H9 (cell line): ENCODE measurements around the gene CLIP1. TPM values are rescaled to one million over a fixed set of nuclear protein-coding genes. Genes with fewer than 3 reads are reported as not detected.

Experiments
- DNase-seq: peaks from one replicate; pipeline ENCODE4 v3.0.0-alpha.2; 2017
- H2AFZ ChIP-seq: one replicate; pipeline ENCODE4 v1.6.1; 2013; ENCODE audit warnings: mild to moderate bottlenecking, low read length, control low read depth, moderate library complexity
- H2AK5ac ChIP-seq: 2 replicates; pipeline ENCODE4 v1.6.1; 2013; ENCODE audit warnings: low read length, control low read depth, mixed read lengths; ENCODE audit not compliant: insufficient read length
- H2BK120ac ChIP-seq: one replicate; pipeline ENCODE4 v1.6.1; 2013; ENCODE audit warnings: low read depth, mild to moderate bottlenecking, low read length, control low read depth, inconsistent platforms; ENCODE audit not compliant: poor library complexity, severe bottlenecking
- H2BK12ac ChIP-seq: 2 replicates; pipeline ENCODE4 v1.6.1; 2013; ENCODE audit warnings: low read length, control low read depth, mixed read lengths, low read depth; ENCODE audit not compliant: insufficient read length
- H2BK15ac ChIP-seq: 2 replicates; pipeline ENCODE4 v1.6.1; 2013; ENCODE audit warnings: low read depth, low read length, control low read depth
- H2BK20ac ChIP-seq: one replicate; pipeline ENCODE4 v1.6.1; 2013; ENCODE audit warnings: low read depth, mild to moderate bottlenecking, low read length, control low read depth, inconsistent platforms; ENCODE audit not compliant: poor library complexity, severe bottlenecking
- H2BK5ac ChIP-seq: 2 replicates; pipeline ENCODE4 v1.6.1; 2013; ENCODE audit warnings: low read length, control low read depth, mixed read lengths; ENCODE audit not compliant: insufficient read length
- H3K14ac ChIP-seq: 2 replicates; pipeline ENCODE4 v1.6.1; 2013; ENCODE audit warnings: low read length, control low read depth; ENCODE audit not compliant: insufficient read depth
- H3K18ac ChIP-seq: 2 replicates; pipeline ENCODE4 v1.6.1; 2013; ENCODE audit warnings: low read depth, mild to moderate bottlenecking, mixed read lengths, low read length, control low read depth; ENCODE audit not compliant: insufficient read length
- H3K23ac ChIP-seq: 2 replicates; pipeline ENCODE4 v1.6.1; 2013; ENCODE audit warnings: low read length, control low read depth, mixed read lengths, low read depth; ENCODE audit not compliant: insufficient read length
- H3K23me2 ChIP-seq: 2 replicates; pipeline ENCODE4 v1.6.1; 2013; ENCODE audit warnings: low read depth, mild to moderate bottlenecking, mixed read lengths, low read length, control low read depth; ENCODE audit not compliant: insufficient read length, poor library complexity, severe bottlenecking
- H3K27ac ChIP-seq: 2 replicates; pipeline ENCODE4 v1.5.1; 2013; ENCODE audit warnings: low read length, control low read depth, mixed read lengths, low read depth; ENCODE audit not compliant: insufficient read length
- H3K27me3 ChIP-seq: 2 replicates; pipeline ENCODE4 v1.6.1; 2013; ENCODE audit warnings: low read length, control low read depth, inconsistent platforms; ENCODE audit not compliant: insufficient read depth
- H3K4ac ChIP-seq: 2 replicates; pipeline ENCODE4 v1.6.1; 2013; ENCODE audit warnings: low read depth, mild to moderate bottlenecking, control low read depth, inconsistent platforms, low read length, moderate library complexity
- H3K4me1 ChIP-seq: 2 replicates; pipeline ENCODE4 v1.6.1; 2013; ENCODE audit warnings: low read length, control low read depth, inconsistent platforms; ENCODE audit not compliant: insufficient read depth
- H3K4me2 ChIP-seq: 2 replicates; pipeline ENCODE4 v1.6.1; 2013; ENCODE audit warnings: low read length, control low read depth, mixed read lengths; ENCODE audit not compliant: insufficient read length, insufficient read depth
- H3K56ac ChIP-seq: 2 replicates; pipeline ENCODE4 v1.6.1; 2013; ENCODE audit warnings: low read depth, mild to moderate bottlenecking, mixed read lengths, low read length, control low read depth; ENCODE audit not compliant: insufficient read length
- H3K79me1 ChIP-seq: 2 replicates; pipeline ENCODE4 v1.6.1; 2013; ENCODE audit warnings: low read depth, mild to moderate bottlenecking, moderate library complexity, low read length, control low read depth, inconsistent platforms; ENCODE audit not compliant: insufficient read depth, poor library complexity, severe bottlenecking
- H3K79me2 ChIP-seq: 2 replicates; pipeline ENCODE4 v1.6.1; 2013; ENCODE audit warnings: low read length, control low read depth, inconsistent platforms; ENCODE audit not compliant: insufficient read depth
- H3K9ac ChIP-seq: 2 replicates; pipeline ENCODE4 v1.6.1; 2013; ENCODE audit warnings: low read length, control low read depth, mixed read lengths; ENCODE audit not compliant: insufficient read length; ENCODE audit errors: extremely low read depth
- H3K9me3 ChIP-seq: one replicate; pipeline ENCODE4 v1.6.1; 2013; ENCODE audit warnings: low read depth, low read length, inconsistent platforms; ENCODE audit not compliant: control insufficient read depth
- H3T11ph ChIP-seq: one replicate; pipeline ENCODE4 v1.6.1; 2013; ENCODE audit warnings: mild to moderate bottlenecking, low read length, control low read depth, inconsistent platforms
- H4K20me1 ChIP-seq: one replicate; pipeline ENCODE4 v1.6.1; 2013; ENCODE audit not compliant: control insufficient read depth, insufficient read length, insufficient read depth
- H4K5ac ChIP-seq: 2 replicates; pipeline ENCODE4 v1.6.1; 2013; ENCODE audit warnings: low read depth, mild to moderate bottlenecking, mixed read lengths, low read length, control low read depth; ENCODE audit not compliant: insufficient read length
- H4K8ac ChIP-seq: replicated peaks from 2 replicates; pipeline ENCODE4 v1.6.1; 2013; ENCODE audit warnings: low read length, control low read depth, mixed read lengths, low read depth; ENCODE audit not compliant: insufficient read length
- H4K91ac ChIP-seq: 2 replicates; pipeline ENCODE4 v1.6.1; 2013; ENCODE audit warnings: low read depth, mild to moderate bottlenecking, moderate library complexity, mixed read lengths, low read length, control low read depth; ENCODE audit not compliant: insufficient read length
- H3K27ac Mint-ChIP-seq, 3 experiments: 2 replicates in 2 of 3; 3 replicates in 1 of 3; pipeline ENCODE4 v1.8.0; 2020 to 2021; ENCODE audit warnings: mixed read lengths in 3 of 3, mild to moderate bottlenecking in 1 of 3, moderate library complexity in 1 of 3
- H3K27me3 Mint-ChIP-seq: 2 replicates; pipeline ENCODE4 v1.8.0; 2021; ENCODE audit warnings: low read depth, mild to moderate bottlenecking, moderate library complexity, mixed read lengths
- H3K36me3 Mint-ChIP-seq, 3 experiments: 2 replicates in 2 of 3; 3 replicates in 1 of 3; pipeline ENCODE4 v1.8.0; 2020 to 2021; ENCODE audit warnings: low read depth in 3 of 3, mixed read lengths in 3 of 3; ENCODE audit not compliant: insufficient read depth in 1 of 3
- H3K4me1 Mint-ChIP-seq, 2 experiments: 2 replicates each; pipeline ENCODE4 v1.8.0; 2020; ENCODE audit warnings: mixed read lengths in 2 of 2
- H3K4me3 Mint-ChIP-seq, 2 experiments: 2 replicates in 1 of 2; 3 replicates in 1 of 2; pipeline ENCODE4 v1.8.0; 2020 to 2021; ENCODE audit warnings: mild to moderate bottlenecking in 2 of 2, mixed read lengths in 2 of 2, moderate library complexity in 1 of 2
- H3K9me3 Mint-ChIP-seq, 2 experiments: 2 replicates in 1 of 2; 3 replicates in 1 of 2; pipeline ENCODE4 v1.8.0; 2020; ENCODE audit warnings: mild to moderate bottlenecking in 2 of 2, mixed read lengths in 2 of 2, moderate library complexity in 1 of 2
- CTCF ChIP-seq: fragments of 200-600 bp; sonication (generic); conservative IDR thresholded peaks from 3 replicates; pipeline ENCODE4 v1.8.0; 2021; ENCODE audit warnings: antibody characterized with exemption, mild to moderate bottlenecking
- WGBS: extraction: QIAGEN DNeasy Blood & Tissue Kit; methylation state at CpG from one replicate; pipeline ENCODE4 v1.1.7; 2013; ENCODE audit warnings: missing lambda C conversion rate, low lambda C conversion rate, mixed read lengths; ENCODE audit not compliant: insufficient read length; ENCODE audit errors: extremely low coverage; 5-methylcytosine and 5-hydroxymethylcytosine counted together
- total RNA-seq: library from RNA; stranded (reverse); gene quantifications from 2 replicates; pipeline ENCODE4 v1.2.1, GENCODE V29; 2021

The CLIP1 gene
- total RNA-seq, 1 experiment from 2014 or later, result 23.6 TPM

DNA sequence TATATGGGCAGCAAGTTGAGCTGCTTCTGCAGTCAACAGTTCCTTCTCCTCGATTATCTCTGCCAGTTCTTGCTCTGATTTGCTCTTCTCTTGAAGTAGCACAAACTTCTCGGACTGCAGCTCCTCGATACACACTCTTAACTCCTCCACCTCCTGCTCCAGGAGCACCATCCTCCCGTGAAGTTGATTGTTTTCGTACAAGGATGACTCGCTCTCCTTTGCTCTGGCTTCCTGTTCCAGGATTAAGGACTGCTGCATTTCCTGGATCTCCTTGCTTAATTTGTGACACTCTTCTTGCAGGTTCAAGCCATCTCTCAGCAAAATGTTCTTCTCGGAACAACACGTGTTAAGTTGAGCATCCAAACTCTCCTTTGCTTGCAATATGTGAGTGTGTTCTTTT lies 100.0 kb downstream of the CLIP1 start:
- Histone ChIP-seq H3K27me3 (no peaks in the 10 kb centered on the region), H3K56ac (no peak overlapping the region), H3K18ac (no peak overlapping the region), H2BK120ac (no peak overlapping the region), H3K23me2 (no peaks in the 10 kb centered on the region), H3K23ac (no peak overlapping the region), H2BK15ac (no peak overlapping the region), H4K8ac (no peak overlapping the region), H3K14ac (no peak overlapping the region; the same call in 1 of the 2 replicates), H2AK5ac (no peak overlapping the region), H3T11ph (no peak overlapping the region), H4K5ac (no peak overlapping the region), H3K79me1 (no peaks in the 10 kb centered on the region), H3K9ac (no peak overlapping the region), H2BK20ac (no peak overlapping the region), H3K79me2 (no peaks in the 10 kb centered on the region; the same call in 1 of the 2 replicates), H2BK5ac (no peak overlapping the region), H4K20me1 (no peaks in the 10 kb centered on the region), H3K27ac (no peak overlapping the region), H4K91ac (no peak overlapping the region), H2BK12ac (no peak overlapping the region), H3K9me3 (no peaks in the 10 kb centered on the region), H2AFZ (no peak overlapping the region), H3K4me2 (no peak overlapping the region), H3K4ac (no peak overlapping the region), H3K4me1 (no peaks in the 10 kb centered on the region)
- Mint-ChIP-seq H3K27ac (peak overlapping the region in 1 of 3 experiments; percentile 45; a peak in 1 of 7 replicates), H3K36me3 (peaks cover 0 to 19% (median 11%) of the 10 kb centered on the region in 3 experiments; a peak in 5 of 7 replicates), H3K4me3 (no peak overlapping the region), H3K9me3 (no peaks in the 10 kb centered on the region), H3K4me1 (peaks cover 0 to 9% of the 10 kb centered on the region in 2 experiments; a peak in 2 of 4 replicates), H3K27me3 (no peaks in the 10 kb centered on the region)
- no peak for TF ChIP-seq CTCF
- DNase-seq, result no peak
- WGBS, result no CpG with 5 or more reads among the region's 8 CpGs
